Loucy (cell line): Measurements from ENCODE around the gene SMG9.

ENCODE experiments used
- H2AFZ ChIP-seq: fragments of 200-600 bp; sonication (generic); 2 replicates; pipeline ENCODE4 v1.6.0; 2016; ENCODE audit warnings: antibody characterized with exemption, mild to moderate bottlenecking, low read length, moderate library complexity
- H3F3A ChIP-seq: fragments of 200-600 bp; 2 replicates; pipeline ENCODE4 v1.6.0; 2016; ENCODE audit warnings: antibody characterized with exemption, low read depth, mild to moderate bottlenecking
- H3K27me3 ChIP-seq: fragments of 200-600 bp; sonication (generic); 2 replicates; pipeline ENCODE4 v1.6.1; 2014; ENCODE audit warnings: low read length, mild to moderate bottlenecking; ENCODE audit not compliant: insufficient read depth, poor library complexity, severe bottlenecking
- H3K36me3 ChIP-seq: fragments of 200-600 bp; sonication (generic); 2 replicates; pipeline ENCODE4 v1.6.1; 2016; ENCODE audit warnings: low read length; ENCODE audit not compliant: insufficient read depth
- H3K4me1 ChIP-seq: fragments of 200-600 bp; sonication (generic); 2 replicates; pipeline ENCODE4 v1.5.1; 2014; ENCODE audit warnings: low read length, mild to moderate bottlenecking; ENCODE audit not compliant: insufficient read depth, poor library complexity, severe bottlenecking
- H3K4me2 ChIP-seq: fragments of 200-600 bp; sonication (generic); 2 replicates; pipeline ENCODE4 v1.6.0; 2014; ENCODE audit warnings: antibody characterized with exemption, low read length, low read depth, mild to moderate bottlenecking; ENCODE audit not compliant: poor library complexity, severe bottlenecking
- H3K4me3 ChIP-seq: fragments of 200-600 bp; sonication (generic); 2 replicates; pipeline ENCODE4 v1.5.1; 2014; ENCODE audit warnings: low read length, mild to moderate bottlenecking, mixed read lengths; ENCODE audit not compliant: poor library complexity, severe bottlenecking
- H3K79me2 ChIP-seq: fragments of 200-600 bp; sonication (generic); 2 replicates; pipeline ENCODE4 v1.6.1; 2014; ENCODE audit warnings: low read length; ENCODE audit not compliant: insufficient read depth
- H3K9ac ChIP-seq: fragments of 200-600 bp; sonication (generic); 2 replicates; pipeline ENCODE4 v1.6.0; 2014; ENCODE audit warnings: mild to moderate bottlenecking, low read depth, low read length, moderate library complexity; ENCODE audit not compliant: poor library complexity, severe bottlenecking
- H3K9me2 ChIP-seq: fragments of 200-600 bp; sonication (generic); replicated peaks from 2 replicates; pipeline ENCODE4 v1.6.1; 2016; ENCODE audit warnings: low read depth, low read length, mixed read lengths
- H3K9me3 ChIP-seq: fragments of 200-600 bp; sonication (generic); 2 replicates; pipeline ENCODE4 v1.6.1; 2014; ENCODE audit warnings: mild to moderate bottlenecking, antibody characterized with exemption, low read length, low read depth; ENCODE audit not compliant: insufficient read depth
- H4K20me1 ChIP-seq: fragments of 200-600 bp; sonication (generic); 2 replicates; pipeline ENCODE4 v1.6.0; 2014; ENCODE audit warnings: antibody characterized with exemption, low read length, mild to moderate bottlenecking; ENCODE audit not compliant: insufficient read depth, poor library complexity, severe bottlenecking
- EZH2phosphoT487 ChIP-seq: fragments of 200-600 bp; IDR thresholded peaks from 2 replicates; pipeline ENCODE4 v1.6.1; 2018; ENCODE audit warnings: antibody characterized with exemption, mild to moderate bottlenecking, moderate library complexity, borderline replicate concordance
- TF ChIP-seq, protein P1 (sequence below): fragments of 200-600 bp; sonication (generic); conservative IDR thresholded peaks from 2 replicates; pipeline ENCODE4 v1.5.1; 2014; ENCODE audit warnings: mild to moderate bottlenecking, antibody characterized with exemption, low read length

Gene SMG9

DNA sequence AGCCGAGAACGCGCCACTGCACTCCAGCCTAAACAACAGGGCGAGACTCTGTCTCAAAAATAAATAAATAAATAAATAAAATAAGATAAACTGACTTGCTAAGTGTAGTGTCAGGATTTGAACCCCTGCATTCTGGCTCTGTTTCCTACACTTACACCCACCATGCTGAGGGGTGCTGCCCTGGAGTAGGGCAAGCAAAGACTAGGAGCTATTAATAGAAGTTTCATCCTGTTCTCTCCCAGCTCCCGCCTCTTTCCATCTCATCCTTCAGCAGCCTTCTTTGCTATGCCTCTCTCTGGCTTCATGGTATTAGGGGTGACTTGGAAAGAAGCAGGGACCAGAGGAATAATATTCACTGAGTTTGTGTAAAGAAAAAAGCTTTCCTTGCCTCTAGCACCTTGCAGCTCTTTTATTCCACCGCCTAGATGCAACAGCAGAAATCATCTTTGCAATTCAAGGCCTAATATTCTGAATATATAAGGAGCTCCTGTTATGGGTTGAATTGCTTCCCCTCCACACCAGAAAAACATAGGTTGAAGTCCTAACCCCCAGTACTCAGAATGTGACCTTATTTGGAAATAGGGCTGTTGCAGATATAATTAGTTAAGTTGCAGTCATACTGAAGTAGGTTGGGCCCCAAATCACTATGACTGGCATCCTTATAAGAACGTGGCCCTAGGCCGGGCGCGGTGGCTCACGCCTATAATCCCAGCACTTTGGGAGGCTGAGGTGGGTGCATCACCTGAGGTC lies 76.1 kb downstream of the SMG9 start:
- Histone ChIP-seq H3K4me1 (no peaks in the 10 kb centered on the region), H3K36me3 (no peaks in the 10 kb centered on the region), H2AFZ (no peak overlapping the region), H3K4me3 (no peak overlapping the region), H3K9ac (no peak overlapping the region), H3K9me2 (no peaks in the 10 kb centered on the region), H3F3A (no peaks in the 10 kb centered on the region), H3K9me3 (no peaks in the 10 kb centered on the region), H3K79me2 (no peaks in the 10 kb centered on the region), H3K4me2 (no peak overlapping the region), H4K20me1 (no peaks in the 10 kb centered on the region), H3K27me3 (no peaks in the 10 kb centered on the region)
- TF ChIP-seq, protein P1, sequence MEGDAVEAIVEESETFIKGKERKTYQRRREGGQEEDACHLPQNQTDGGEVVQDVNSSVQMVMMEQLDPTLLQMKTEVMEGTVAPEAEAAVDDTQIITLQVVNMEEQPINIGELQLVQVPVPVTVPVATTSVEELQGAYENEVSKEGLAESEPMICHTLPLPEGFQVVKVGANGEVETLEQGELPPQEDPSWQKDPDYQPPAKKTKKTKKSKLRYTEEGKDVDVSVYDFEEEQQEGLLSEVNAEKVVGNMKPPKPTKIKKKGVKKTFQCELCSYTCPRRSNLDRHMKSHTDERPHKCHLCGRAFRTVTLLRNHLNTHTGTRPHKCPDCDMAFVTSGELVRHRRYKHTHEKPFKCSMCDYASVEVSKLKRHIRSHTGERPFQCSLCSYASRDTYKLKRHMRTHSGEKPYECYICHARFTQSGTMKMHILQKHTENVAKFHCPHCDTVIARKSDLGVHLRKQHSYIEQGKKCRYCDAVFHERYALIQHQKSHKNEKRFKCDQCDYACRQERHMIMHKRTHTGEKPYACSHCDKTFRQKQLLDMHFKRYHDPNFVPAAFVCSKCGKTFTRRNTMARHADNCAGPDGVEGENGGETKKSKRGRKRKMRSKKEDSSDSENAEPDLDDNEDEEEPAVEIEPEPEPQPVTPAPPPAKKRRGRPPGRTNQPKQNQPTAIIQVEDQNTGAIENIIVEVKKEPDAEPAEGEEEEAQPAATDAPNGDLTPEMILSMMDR: no peak
- TF ChIP-seq EZH2phosphoT487: no peak
